Brain pericyte (primary cell): ENCODE results near the gene IL18RAP.

ENCODE experiments used
- DNase-seq: peaks from one replicate; pipeline ENCODE4 v3.0.0-alpha.2; 2012; ENCODE audit warnings: low read depth, low spot score

Gene IL18RAP, protein sequence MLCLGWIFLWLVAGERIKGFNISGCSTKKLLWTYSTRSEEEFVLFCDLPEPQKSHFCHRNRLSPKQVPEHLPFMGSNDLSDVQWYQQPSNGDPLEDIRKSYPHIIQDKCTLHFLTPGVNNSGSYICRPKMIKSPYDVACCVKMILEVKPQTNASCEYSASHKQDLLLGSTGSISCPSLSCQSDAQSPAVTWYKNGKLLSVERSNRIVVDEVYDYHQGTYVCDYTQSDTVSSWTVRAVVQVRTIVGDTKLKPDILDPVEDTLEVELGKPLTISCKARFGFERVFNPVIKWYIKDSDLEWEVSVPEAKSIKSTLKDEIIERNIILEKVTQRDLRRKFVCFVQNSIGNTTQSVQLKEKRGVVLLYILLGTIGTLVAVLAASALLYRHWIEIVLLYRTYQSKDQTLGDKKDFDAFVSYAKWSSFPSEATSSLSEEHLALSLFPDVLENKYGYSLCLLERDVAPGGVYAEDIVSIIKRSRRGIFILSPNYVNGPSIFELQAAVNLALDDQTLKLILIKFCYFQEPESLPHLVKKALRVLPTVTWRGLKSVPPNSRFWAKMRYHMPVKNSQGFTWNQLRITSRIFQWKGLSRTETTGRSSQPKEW

DNA sequence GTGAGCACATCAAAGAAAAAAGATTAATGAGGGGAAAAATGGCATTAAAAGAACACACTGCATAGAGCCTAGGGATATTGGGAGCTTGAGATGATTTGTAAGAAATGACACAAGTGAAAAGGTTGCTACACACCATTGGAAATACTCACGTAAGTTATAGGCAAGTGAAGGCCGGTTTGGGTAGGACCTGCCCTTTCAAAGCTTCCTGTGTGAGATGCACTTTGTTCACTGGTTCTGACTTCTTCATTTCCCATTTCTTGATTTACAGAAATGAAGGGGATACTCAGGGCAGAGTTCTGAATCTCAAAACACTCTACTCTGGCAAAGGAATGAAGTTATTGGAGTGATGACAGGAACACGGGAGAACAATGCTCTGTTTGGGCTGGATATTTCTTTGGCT is at the start of gene IL18RAP:
IL18RAP (plus strand) TSS at position 251 of the 400 bp plus-strand sequence; CDS start at position 369, 118 bp downstream.
- no peak for DNase-seq

DNA sequence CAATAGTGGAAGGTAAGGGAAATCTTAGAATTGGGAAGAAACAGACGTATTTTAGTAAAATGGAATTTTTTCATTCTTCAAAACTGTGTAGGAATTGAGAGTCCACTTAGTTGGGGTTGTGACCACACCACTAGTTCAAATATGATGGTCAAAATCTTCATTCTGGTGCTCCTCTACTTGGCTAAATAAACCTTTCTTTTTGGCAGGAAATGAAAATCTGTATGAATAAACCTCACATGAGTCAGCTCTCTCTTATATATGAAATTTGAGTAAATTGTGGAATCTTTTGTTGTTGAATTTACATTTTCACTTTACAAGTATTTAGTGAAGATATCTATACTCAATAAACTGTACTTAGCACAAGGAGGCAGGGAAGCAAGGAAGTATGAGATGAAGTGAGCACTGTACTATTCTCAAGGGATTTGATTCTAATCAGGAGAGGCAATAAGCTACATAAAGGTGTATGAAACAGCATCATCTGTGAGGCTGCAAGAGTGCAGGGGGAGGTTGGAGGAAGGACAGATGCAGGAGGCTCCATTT is 46.8 kb upstream of the IL18RAP start:
- DNase-seq: no peak

DNA sequence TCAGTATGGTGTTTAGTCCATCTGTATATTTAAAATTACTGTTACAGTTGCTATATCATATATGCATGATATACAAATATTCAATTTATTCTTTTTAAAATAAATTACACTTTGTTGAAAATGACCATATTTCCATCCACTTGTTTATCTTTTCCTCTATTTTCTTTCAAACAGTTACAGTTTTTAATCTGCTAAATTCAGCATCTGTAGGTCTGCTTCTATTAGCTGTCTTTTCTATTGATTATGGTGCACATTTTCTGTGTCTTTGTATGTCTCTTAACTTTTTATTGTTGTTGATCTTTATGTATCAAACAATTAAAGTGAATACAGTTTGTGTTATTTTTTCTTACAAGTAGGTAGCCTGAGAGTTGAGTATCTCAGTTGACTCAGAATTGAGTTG is 39.2 kb upstream of the IL18RAP start:
- DNase-seq: no peak

DNA sequence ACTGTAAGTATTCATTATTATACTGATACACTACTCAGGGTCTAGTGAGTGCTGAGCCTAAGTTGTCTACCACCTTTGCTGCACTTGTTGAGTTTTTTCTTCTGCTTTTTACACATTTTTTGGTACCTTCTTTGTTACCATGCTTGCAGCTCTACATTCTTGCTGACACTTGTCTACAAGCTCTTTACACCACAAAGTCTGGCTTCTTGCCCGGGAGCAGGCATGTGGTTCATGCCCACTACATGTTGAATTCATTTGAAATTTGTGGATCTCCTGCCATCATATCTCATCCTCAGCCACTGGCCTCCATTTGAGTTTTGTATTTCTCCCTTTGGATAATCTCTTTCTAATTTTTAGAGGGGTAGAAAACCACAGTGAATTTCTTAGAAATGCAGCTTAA is 37.4 kb upstream of the IL18RAP start:
- no peak for DNase-seq

DNA sequence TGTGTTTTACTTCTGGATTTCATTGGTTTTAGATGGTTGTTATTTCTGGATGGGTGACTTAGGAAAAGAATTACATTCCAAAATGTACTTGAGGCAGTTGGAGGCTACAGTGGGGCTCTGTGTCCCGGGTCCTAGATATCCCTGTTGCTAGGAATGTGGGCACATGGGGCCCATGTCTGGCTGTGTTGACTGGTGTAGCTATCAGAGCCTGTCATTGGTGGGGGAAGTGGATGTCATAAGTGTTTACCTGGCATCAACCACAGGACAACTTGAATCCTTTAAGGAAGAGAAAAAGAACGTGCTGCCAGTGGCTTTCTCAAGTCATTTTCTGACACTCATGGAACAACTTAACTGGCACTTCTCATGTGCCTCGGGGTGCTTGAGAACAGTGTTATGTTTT is 37.0 kb upstream of the IL18RAP start:
- no peak for DNase-seq

DNA sequence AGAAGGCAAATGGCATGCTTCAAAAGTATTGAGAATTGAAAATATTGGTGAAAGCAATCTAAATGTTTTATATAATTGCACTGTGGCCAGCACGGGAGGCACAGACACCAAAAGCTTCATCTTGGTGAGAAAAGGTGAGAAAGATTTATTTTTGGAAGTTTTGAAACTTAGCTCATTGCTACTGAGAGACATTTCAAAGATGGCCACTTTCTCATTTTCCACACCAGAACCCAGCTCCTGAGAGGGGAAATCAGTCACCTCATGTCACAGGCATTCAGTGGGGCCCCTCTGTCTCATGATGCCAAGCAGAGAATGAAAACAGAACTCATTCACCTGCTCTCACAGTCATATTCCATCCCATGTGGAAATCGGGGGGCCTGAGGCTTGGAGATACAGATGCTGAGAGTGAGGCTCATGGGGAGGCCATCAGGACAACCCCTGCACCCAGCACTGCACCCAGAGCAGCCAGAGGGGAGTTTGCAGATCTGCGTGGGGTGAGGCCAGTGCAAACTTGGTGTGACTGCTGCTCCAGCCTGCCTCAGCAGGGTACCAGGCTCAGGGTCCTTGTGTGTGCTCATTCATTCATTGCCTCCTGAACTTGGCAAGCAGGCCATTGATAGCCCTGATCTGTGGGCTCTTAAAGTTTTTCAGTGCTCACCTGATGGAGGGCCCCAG is 36.0 kb upstream of the IL18RAP start:
- no peak for DNase-seq

DNA sequence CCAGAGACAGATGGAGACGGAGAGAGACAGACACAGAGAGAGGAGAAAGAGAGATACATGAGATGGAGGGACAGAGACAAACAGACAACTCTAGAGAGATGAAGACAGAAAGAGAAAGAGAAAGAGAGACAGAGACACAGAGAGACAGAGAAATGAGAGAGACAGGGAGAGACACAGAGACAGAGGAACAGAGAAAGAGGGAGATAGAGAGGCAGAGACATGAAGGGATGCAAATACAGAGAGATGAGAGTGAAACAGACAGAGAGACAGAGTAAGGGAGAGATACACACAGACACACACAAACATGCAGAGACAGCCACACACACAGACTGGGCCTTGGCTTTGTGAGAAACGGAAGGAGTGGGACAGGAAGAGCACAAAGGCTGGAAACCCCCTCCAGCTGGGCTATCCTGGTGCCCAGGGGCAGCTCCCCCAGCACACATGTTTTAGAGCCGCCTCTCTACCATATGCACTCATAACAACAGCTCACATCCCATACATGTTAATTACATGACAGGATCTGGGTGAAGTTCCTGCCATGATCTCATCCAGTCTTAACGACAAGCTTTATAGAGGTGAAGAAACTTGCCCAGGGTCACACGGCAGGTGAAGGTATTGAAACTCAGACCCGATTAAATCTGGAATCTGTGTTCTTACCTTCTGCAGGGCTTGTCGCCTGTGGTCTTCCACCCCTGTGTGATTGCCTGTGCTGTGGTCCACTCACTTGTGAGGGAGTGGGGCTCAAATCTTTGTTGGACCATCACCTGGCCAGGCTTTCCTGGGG is 35.0 kb upstream of the IL18RAP start:
- DNase-seq: no peak

DNA sequence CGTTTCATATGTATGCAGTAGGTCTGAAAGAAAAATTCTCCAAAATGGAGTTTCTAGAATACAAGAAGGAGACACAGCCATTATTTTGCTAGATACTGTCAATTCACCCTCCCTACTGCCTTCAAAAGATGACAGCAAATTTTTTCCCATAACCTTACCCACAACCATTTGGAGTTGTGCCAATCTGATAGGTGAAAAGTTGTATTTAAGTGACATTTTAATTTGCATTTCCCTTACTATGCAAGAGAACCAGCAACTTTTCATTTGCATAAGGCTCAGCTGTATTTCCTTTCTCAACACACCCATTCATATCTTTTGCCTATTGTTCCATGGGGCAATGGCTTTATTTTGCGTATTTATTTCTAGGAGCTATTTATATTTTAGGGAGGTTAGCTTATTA is 31.4 kb upstream of the IL18RAP start:
- DNase-seq: no peak

DNA sequence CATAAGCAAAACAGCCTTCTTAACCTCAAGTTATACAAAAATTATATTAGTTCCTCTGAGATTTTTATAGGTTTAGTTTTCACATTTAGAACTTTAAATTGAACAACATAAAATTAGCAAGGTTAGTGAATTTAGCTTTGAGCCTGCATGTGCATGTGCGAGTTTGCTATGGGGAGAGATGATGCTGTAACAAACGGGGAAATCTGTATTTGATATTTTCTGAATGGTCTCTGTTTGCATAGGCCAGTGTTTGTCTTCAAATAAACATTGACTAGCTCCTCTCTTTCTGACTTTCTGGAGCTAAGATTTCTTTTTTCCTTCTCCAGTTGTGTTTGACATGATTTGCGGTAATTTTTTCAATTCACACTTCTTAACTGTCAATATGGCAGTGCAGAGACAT is 30.9 kb upstream of the IL18RAP start:
- DNase-seq: no peak

DNA sequence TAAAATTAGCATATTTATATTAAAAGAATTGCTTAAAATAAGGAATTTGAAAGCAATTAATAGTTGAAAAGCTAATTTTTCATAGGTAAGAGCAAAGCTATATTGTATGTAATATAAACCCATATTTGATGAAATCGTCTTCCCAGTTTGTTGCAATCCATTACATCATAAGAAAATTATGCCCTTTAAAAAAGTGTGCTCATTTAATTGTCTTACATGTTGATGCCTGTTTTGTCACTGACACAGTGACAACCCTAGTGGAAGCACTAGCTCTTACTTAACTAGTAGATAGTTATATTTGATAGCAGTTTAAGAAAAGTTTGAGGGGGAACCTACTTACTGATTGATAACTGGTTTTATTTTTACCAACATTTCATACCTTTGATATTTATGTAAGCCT is 30.0 kb upstream of the IL18RAP start:
- no peak for DNase-seq

DNA sequence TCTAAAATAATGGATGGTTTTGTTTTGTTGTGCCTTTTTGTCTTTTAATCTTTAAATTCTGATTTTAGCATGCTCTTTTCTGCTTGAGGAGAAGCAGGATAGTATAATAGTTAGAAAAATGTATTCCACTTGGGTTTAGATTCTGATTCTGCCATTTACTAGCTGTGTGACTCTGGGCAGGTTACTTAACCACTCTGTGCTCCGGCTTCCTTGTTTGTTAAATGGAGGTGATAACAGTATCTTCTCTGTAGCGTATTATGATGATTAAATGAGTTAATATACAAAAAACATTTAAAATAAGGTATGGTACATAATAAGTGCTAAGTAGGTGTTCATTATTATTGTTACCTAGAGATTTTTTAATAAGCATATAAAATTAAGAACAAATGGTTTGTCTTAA is 26.9 kb upstream of the IL18RAP start:
- no peak for DNase-seq

DNA sequence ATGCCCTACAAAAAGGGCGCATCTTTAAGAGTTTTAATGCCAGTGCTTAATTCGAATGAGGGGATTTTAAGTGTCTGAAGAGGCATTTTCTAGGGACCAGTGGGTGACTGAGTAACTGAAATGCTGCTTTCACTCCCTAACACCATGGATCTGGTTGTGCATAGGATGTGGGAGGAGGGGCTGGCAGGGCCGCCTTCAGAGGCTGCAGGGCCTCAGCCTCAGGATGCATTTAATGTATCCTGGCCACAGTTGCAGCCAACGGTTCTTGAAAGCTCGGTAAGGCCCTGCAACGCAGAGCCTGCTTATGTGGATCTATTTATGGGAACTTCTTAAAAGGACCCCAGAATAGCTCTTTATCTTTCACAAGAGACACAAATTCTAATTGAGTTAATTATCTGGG is 25.8 kb upstream of the IL18RAP start:
- no peak for DNase-seq

DNA sequence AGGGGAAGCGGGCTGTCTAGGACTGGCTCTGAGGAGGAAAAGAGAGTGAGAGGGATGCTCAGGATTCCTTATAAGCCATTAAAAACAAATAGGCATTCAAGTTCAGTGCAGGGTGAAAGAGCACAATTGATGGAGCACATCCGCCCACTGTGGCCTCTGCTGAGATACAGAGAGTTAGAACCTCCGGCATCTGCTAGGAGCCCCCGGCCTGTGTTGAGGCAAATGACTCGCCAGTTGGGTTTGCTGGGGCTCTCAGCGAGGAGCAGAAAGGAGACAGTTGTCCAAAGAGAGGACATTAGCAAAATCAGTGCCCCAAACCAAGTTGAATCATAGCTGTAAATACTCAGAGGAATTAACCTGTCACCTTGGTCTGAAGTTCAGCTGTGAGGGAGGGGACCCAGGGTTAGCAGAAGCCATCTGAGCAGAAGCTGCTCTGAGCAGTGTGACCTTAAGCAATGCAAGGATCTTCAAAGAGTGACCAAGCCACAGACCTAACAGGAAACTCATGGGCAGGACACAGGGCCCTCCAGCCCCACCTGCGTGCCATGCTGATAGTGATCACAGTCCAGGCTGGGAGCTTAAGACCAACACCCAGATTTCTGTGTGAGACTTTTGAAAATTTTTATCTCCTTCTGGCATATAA is 23.3 kb upstream of the IL18RAP start:
- no peak for DNase-seq

DNA sequence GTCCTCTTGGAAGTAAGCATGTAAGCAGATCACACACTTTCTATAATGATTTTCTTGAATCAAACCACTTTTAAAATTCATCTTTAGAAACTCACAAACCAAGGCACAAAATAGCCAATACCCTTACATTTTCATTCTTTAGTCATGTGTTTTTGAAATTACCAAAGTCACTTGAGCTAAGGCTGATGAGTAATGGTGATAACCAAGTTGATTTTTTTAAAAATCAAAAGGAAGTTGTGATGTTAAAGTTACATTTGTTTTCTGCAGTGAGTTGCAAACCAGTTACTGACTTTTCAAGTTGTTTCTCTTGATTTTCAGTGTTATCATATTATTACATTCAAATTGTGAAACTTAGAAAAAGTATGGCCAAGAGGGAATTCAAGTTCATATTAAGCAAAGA is 21.5 kb upstream of the IL18RAP start:
- DNase-seq: no peak

DNA sequence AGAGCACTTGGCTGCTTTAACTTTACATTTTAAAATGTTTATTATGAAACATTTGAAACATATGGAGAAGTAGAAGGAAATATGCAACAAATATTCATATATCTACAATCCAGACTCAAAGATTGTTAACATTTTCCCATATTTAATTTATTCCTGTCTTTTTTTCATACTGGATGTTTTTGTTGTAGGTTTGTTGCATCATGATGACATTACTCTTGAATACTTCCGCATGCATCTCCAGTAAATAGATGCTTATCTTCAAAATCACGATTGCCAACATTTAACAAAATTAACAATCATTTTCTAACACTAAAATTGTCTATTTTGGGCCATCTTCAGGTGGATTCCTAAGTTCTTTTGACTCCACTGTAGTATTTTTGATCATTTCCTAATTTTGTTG is 21.1 kb upstream of the IL18RAP start:
- no peak for DNase-seq

DNA sequence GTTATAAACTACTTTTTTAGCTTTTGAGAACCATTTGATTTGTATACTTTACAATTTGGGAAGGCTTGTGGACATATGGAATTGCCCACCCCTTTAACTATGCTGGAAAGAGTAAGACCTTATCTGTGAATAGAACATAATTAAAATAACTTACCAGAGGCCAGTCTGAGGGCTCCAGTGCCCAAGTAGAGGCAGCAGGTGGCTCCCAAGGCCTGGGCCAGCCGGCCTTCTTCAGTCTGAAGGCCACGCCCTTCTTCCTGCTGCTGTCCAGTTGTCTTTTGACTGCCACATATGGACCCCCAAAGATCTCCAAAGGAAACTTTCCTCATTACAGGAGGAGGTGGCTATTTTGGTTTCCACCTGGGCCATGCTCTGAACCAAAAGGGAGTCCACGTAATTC is 12.0 kb upstream of the IL18RAP start:
- no peak for DNase-seq

DNA sequence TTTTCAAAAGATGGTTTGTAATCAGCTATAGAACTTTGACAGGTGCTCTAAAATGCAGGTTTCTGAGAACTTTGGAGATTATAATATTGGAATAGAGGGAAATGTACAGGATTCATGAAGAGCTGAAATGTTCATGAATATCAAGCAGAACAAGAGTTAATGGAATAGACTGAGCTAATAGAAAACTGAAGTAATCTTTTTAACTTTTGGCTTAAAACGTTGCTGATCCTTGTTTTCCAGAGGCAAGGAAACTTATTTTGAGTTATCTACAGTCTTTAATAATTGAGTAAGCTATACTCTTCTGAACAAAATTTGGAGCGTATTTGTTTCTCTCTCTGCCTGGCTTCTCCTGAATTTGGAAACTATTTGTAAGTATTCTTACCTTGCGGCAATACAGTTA is 10.8 kb upstream of the IL18RAP start:
- DNase-seq: no peak

DNA sequence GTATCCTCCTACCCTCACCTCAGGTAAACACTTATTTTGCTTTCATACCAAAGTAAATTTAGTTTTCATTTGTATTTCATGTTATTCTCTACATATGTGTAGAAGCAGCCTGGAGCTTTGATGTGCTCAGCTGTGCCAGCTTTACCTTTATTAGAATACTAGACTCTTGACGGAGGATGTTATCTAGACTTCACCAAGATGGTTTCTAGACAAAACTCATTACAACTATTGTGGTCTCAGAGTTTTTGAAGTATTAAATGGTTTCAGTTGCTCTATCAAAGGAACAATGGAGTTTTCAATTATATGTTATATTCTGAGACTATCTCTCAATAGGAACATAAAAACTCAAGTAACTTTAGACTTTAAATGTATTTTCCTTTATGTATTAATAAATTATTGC is 5.0 kb upstream of the IL18RAP start:
- no peak for DNase-seq

DNA sequence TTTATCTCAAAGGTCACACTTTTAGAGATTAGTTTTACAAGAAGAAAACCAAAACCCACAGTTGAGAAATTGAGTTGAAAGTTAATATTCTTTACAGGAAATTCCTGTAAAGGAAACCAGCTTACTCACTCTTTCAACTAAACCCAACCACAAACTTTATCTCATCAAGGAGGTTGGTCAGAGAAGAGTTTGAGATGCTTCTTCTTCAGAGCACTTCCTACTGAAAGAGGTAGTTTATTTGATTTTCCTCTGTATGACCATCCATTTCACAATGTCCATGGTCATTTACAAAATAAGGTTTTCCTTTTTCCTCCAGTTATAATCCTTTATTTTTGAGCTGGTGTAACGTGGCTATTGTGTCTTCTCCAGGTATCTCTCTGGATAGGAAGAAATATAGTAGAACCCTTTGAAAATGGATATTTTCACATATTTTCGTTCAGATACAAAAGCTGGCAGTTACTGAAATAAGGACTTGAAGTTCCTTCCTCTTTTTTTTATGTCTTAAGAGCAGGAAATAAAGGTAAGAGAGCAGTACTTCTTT is 4.5 kb upstream of the IL18RAP start:
- no peak for DNase-seq

DNA sequence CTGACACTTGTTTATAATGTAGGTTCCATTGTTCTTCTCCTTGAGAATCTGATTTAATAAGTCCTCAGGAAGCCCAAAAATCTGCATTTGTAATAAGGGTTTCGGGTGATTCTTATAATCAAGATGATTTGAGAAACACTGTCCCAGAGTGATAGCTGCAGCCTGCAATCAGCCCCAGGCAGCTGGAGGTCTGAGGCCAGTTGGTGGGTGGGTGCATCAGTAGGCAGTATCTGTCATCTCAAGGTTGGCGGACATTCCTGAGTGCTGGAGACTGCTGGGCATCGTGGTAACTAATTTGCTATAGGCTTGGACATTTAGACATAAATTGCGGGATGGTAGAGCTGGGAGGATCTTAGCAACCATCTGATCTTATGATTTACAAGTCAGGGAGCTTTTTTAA is 2.7 kb upstream of the IL18RAP start:
- no peak for DNase-seq
